Type B pancreatic cell (in vitro differentiated cells): ENCODE measurements around the gene KIZ. TPM values are rescaled to one million over a fixed set of nuclear protein-coding genes. Genes with fewer than 3 reads are reported as not detected.
"Not testable (repeated sequence)": the region's sequence is repeated elsewhere in the genome, so short reads cannot be mapped to it uniquely, and the experiment has no call there.

Experiments
- DNase-seq: peaks from one replicate; pipeline ENCODE4 v3.0.0; 2021; ENCODE audit warnings: mixed read lengths; ENCODE audit not compliant: unreplicated experiment; ENCODE audit errors: extremely low spot score
- H3K27ac Mint-ChIP-seq: 2 replicates; pipeline ENCODE4 v1.8.0; 2021; ENCODE audit warnings: mild to moderate bottlenecking, mixed read lengths
- H3K27me3 Mint-ChIP-seq: 2 replicates; pipeline ENCODE4 v1.8.0; 2021; ENCODE audit warnings: mixed read lengths
- H3K36me3 Mint-ChIP-seq: 2 replicates; pipeline ENCODE4 v1.8.0; 2021; ENCODE audit warnings: mixed read lengths
- H3K4me1 Mint-ChIP-seq: one replicate; pipeline ENCODE4 v1.8.0; 2021; ENCODE audit warnings: mixed read lengths; ENCODE audit not compliant: unreplicated experiment
- H3K4me3 Mint-ChIP-seq: 2 replicates; pipeline ENCODE4 v1.8.0; 2021; ENCODE audit warnings: mild to moderate bottlenecking, mixed read lengths
- H3K9me3 Mint-ChIP-seq: 2 replicates; pipeline ENCODE4 v1.8.0; 2021; ENCODE audit warnings: mixed read lengths
- CTCF ChIP-seq: fragments of 200-600 bp; sonication (generic); conservative IDR thresholded peaks from 2 replicates; pipeline ENCODE4 v1.5.0; 2021; ENCODE audit warnings: antibody characterized with exemption, mild to moderate bottlenecking
- total RNA-seq: library from RNA; stranded (reverse); gene quantifications from 2 replicates; pipeline ENCODE4 v1.2.1, GENCODE V29; 2021; ENCODE audit warnings: low replicate concordance

KIZ gene
- total RNA-seq, 1 donor from 2014 or later = 15.5 TPM

GRCh38 chr20:21162631-21163030 lies 36.7 kb downstream of the KIZ start:
- Mint-ChIP-seq H3K4me3 (no peak overlapping the region), H3K36me3 (peaks cover 9% of the 10 kb centered on the region), H3K4me1 (no peaks in the 10 kb centered on the region), H3K9me3 (no peaks in the 10 kb centered on the region), H3K27me3 (no peaks in the 10 kb centered on the region), H3K27ac (no peak overlapping the region)
- no peak for DNase-seq
- no peak for TF ChIP-seq CTCF

- no peaks in the 10 kb centered on the region for H3K27me3 Mint-ChIP-seq
- no peak overlapping the region for H3K4me3 Mint-ChIP-seq
- no peaks in the 10 kb centered on the region for H3K4me1 Mint-ChIP-seq
- TF ChIP-seq CTCF = no peak
- H3K27ac Mint-ChIP-seq = no peak overlapping the region
- H3K36me3 Mint-ChIP-seq = peaks cover 16% of the 10 kb centered on the region
- no peaks in the 10 kb centered on the region for H3K9me3 Mint-ChIP-seq
- DNase-seq = no peak
These were observed 40.9 kb downstream of the KIZ start for GRCh38 chr20:21166801-21167200.

GRCh38 chr20:21167261-21167660 lies 41.4 kb downstream of the KIZ start:
- H3K36me3 Mint-ChIP-seq = peaks cover 16% of the 10 kb centered on the region
- H3K27me3 Mint-ChIP-seq = no peaks in the 10 kb centered on the region
- no peak for DNase-seq
- H3K4me3 Mint-ChIP-seq = no peak overlapping the region
- H3K4me1 Mint-ChIP-seq = no peaks in the 10 kb centered on the region
- H3K9me3 Mint-ChIP-seq = no peaks in the 10 kb centered on the region
- H3K27ac Mint-ChIP-seq = no peak overlapping the region
- TF ChIP-seq CTCF = no peak

- not testable (repeated sequence) for H3K27me3 Mint-ChIP-seq, H3K9me3 Mint-ChIP-seq, H3K27ac Mint-ChIP-seq, H3K4me3 Mint-ChIP-seq, DNase-seq, H3K4me1 Mint-ChIP-seq
- H3K36me3 Mint-ChIP-seq = peaks cover 13% of the 10 kb centered on the region
These were observed 42.2 kb downstream of the KIZ start for GRCh38 chr20:21168061-21168460.

- Mint-ChIP-seq H3K27me3 (no peaks in the 10 kb centered on the region), H3K4me3 (no peak overlapping the region), H3K4me1 (no peaks in the 10 kb centered on the region), H3K36me3 (peaks cover 13% of the 10 kb centered on the region), H3K9me3 (peaks cover 8% of the 10 kb centered on the region), H3K27ac (no peak overlapping the region)
- no peak for DNase-seq
- TF ChIP-seq CTCF = no peak
These were observed 46.7 kb downstream of the KIZ start for GRCh38 chr20:21172626-21173025.

GRCh38 chr20:21173485-21173884 lies 47.6 kb downstream of the KIZ start:
- H3K27me3 Mint-ChIP-seq = no peaks in the 10 kb centered on the region
- H3K4me3 Mint-ChIP-seq = no peak overlapping the region
- H3K9me3 Mint-ChIP-seq = peaks cover 9% of the 10 kb centered on the region
- H3K27ac Mint-ChIP-seq = no peak overlapping the region
- TF ChIP-seq CTCF = no peak
- peaks cover 13% of the 10 kb centered on the region for H3K36me3 Mint-ChIP-seq
- DNase-seq = no peak
- H3K4me1 Mint-ChIP-seq = no peaks in the 10 kb centered on the region
